ENCODE results near the gene CDC25B. TPM values are rescaled to one million over a fixed set of nuclear protein-coding genes. Genes with fewer than 3 reads are reported as not detected.

Gene CDC25B
- total and polyA plus RNA-seq, 2 of the 8 experiments (the other 6 are each of a cell fraction or from before 2014, with no cell fraction given), result 21.7 to 31.2 TPM

Other genes with a start within 250 kb of the CDC25B start
- gene GFRA4, start 132.9 kb upstream of the CDC25B start, total RNA-seq (2021; fragmentation: NEBNext Ultra II Directional; extraction: Animal tissue kit (Norgen Biotek cat#: 25700)), result not detected in 2 replicates
- 0.05 TPM in 1 of 2 replicates, not detected in the other for gene GFRA4, start 132.9 kb upstream of the CDC25B start, polyA plus RNA-seq (2011; rRNA removed)
- gene ADAM33, start 114.3 kb upstream of the CDC25B start, total RNA-seq (2021; fragmentation: NEBNext Ultra II Directional; extraction: Animal tissue kit (Norgen Biotek cat#: 25700)), result 5.7 and 6.0 TPM in 2 replicates
- gene ADAM33, start 114.3 kb upstream of the CDC25B start, polyA plus RNA-seq (2011; rRNA removed), result 4.2 and 7.0 TPM in 2 replicates
- gene SIGLEC1, start 83.7 kb upstream of the CDC25B start, total RNA-seq (2021; fragmentation: NEBNext Ultra II Directional; extraction: Animal tissue kit (Norgen Biotek cat#: 25700)), result not detected in 2 replicates
- 0.02 TPM in 2 replicates for gene SIGLEC1, start 83.7 kb upstream of the CDC25B start, polyA plus RNA-seq (2011; rRNA removed)
- 4.3 and 4.9 TPM in 2 replicates for gene HSPA12B, start 63.6 kb upstream of the CDC25B start, total RNA-seq (2021; fragmentation: NEBNext Ultra II Directional; extraction: Animal tissue kit (Norgen Biotek cat#: 25700))
- gene HSPA12B, start 63.6 kb upstream of the CDC25B start, polyA plus RNA-seq (2011; rRNA removed), result 2.2 and 3.5 TPM in 2 replicates
- gene ADISSP, start 28.6 kb upstream of the CDC25B start, total RNA-seq (2021; fragmentation: NEBNext Ultra II Directional; extraction: Animal tissue kit (Norgen Biotek cat#: 25700)), result 111 and 117 TPM in 2 replicates
- gene ADISSP, start 28.6 kb upstream of the CDC25B start, polyA plus RNA-seq (2011; rRNA removed), result 141 and 202 TPM in 2 replicates
- gene SPEF1, start 14.9 kb upstream of the CDC25B start, total RNA-seq (2021; fragmentation: NEBNext Ultra II Directional; extraction: Animal tissue kit (Norgen Biotek cat#: 25700)), result 0.65 and 0.71 TPM in 2 replicates
- 0.50 and 0.51 TPM in 2 replicates for gene SPEF1, start 14.9 kb upstream of the CDC25B start, polyA plus RNA-seq (2011; rRNA removed)
- 51.6 and 52.8 TPM in 2 replicates for gene CENPB, start 9.6 kb upstream of the CDC25B start, total RNA-seq (2021; fragmentation: NEBNext Ultra II Directional; extraction: Animal tissue kit (Norgen Biotek cat#: 25700))
- gene CENPB, start 9.6 kb upstream of the CDC25B start, polyA plus RNA-seq (2011; rRNA removed), result 17.7 and 25.2 TPM in 2 replicates
- gene AP5S1, start 24.2 kb downstream of the CDC25B start, total RNA-seq (2021; fragmentation: NEBNext Ultra II Directional; extraction: Animal tissue kit (Norgen Biotek cat#: 25700)), result 3.4 and 3.7 TPM in 2 replicates
- 3.3 and 4.0 TPM in 2 replicates for gene AP5S1, start 24.2 kb downstream of the CDC25B start, polyA plus RNA-seq (2011; rRNA removed)
- 24.3 and 24.4 TPM in 2 replicates for gene MAVS, start 50.5 kb downstream of the CDC25B start, total RNA-seq (2021; fragmentation: NEBNext Ultra II Directional; extraction: Animal tissue kit (Norgen Biotek cat#: 25700))
- gene MAVS, start 50.5 kb downstream of the CDC25B start, polyA plus RNA-seq (2011; rRNA removed), result 9.9 and 12.3 TPM in 2 replicates
- 57.5 and 62.0 TPM in 2 replicates for gene PANK2, start 93.1 kb downstream of the CDC25B start, total RNA-seq (2021; fragmentation: NEBNext Ultra II Directional; extraction: Animal tissue kit (Norgen Biotek cat#: 25700))
- 14.9 and 17.1 TPM in 2 replicates for gene PANK2, start 93.1 kb downstream of the CDC25B start, polyA plus RNA-seq (2011; rRNA removed)
- 12.1 and 12.6 TPM in 2 replicates for gene RNF24, start 219.2 kb downstream of the CDC25B start, total RNA-seq (2021; fragmentation: NEBNext Ultra II Directional; extraction: Animal tissue kit (Norgen Biotek cat#: 25700))
- gene RNF24, start 219.2 kb downstream of the CDC25B start, polyA plus RNA-seq (2011; rRNA removed), result 6.8 and 7.0 TPM in 2 replicates

Data from H1 (cell line).